Heart left ventricle (tissue), 13 donors: ENCODE data around the gene ANKLE1.

Experiments used
- POLR2A ChIP-seq, 2 donors: fragments of 450-650 bp; IDR thresholded peaks; one replicate each; pipeline ENCODE4 v1.6.1; 2017; ENCODE audit warnings: antibody characterized with exemption in 2 of 2, mild to moderate bottlenecking in 2 of 2, moderate library complexity in 2 of 2
- TF ChIP-seq, protein P1 (sequence below), 12 donors: fragments of 200-600 bp; sonication (generic) in 4 of 12; IDR thresholded peaks; one replicate each; pipeline versions ENCODE4 v1.5.0 to v1.8.0; 2018 to 2022; ENCODE audit warnings: antibody characterized with exemption in 12 of 12, mild to moderate bottlenecking in 5 of 12
- donor health status: ischemic (EF 13 %, LVEDD 7.1; RV severe dilation, severe dysfunction).
- donor health status: DM: no; HTN: yes; CAD: no.
- donor health status: DM: no; HTN: no; CAD: no.
- donor health status: ischemic (EF 25% LVEDD 6.9; RV normal size, moderate dysfunction).
- donor health status: ischemic (EF 25% LVEDD 5.7; RV mildly dilated, moderate dysfunction).
- donor health status: ischemic (EF 35%, LVEDD 5.7; RV mildly dilated, moderate dysfunction).
- donor health status: nonischemic (EF 11% LVEDD 7.7; RV severe dilation, severe dysfunction).
- donor health status: DM: yes; HTN: yes; CAD: no.
- donor health status: PGD.
- donor health status: ischemic (EF 29% LVEDD 5.4; RV normal size, mild dysfunction).
- donor health status: nonischemic (EF 23%, LVEDD 6.1; RV moderate dilation, normal function).

DNA sequence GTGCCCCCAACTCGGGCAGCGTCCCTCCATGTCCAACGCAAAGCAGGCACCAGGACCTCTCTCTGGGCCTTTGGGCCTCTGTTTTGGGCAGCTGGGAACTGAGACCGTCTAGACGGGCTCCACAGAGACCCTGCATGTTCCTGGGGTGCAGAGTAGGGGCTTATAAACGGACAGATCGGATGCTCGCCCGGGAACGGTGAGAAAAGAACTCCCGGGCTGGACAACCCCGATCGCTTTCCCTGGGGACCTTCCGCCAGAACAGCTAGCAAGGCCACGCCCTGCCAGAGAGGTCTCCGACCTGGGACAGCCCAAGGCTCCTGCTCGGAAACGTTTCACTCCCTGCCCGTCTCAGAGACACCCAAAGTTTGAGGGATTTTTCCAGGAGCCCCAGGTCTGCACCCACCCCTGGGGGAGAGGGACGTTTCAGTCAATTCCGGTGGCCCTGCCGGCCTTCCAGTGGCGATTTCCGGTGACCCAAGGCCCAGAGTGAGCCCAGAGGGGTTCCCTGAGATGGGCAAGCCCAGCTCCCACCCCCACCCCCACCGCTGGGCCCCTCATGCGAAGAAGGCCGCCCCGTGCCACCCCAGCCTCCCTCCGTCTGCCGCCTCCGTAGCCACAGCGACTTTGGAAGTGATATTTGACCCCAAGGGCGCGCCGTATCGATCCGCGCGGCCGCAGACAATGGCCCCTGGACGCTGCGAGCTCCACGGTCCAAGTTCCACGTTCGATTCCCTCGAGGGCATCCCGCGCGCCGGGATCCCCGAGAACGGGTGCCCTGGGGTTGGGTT, 37.7 kb upstream of the ANKLE1 start:
- TF ChIP-seq, protein P1, sequence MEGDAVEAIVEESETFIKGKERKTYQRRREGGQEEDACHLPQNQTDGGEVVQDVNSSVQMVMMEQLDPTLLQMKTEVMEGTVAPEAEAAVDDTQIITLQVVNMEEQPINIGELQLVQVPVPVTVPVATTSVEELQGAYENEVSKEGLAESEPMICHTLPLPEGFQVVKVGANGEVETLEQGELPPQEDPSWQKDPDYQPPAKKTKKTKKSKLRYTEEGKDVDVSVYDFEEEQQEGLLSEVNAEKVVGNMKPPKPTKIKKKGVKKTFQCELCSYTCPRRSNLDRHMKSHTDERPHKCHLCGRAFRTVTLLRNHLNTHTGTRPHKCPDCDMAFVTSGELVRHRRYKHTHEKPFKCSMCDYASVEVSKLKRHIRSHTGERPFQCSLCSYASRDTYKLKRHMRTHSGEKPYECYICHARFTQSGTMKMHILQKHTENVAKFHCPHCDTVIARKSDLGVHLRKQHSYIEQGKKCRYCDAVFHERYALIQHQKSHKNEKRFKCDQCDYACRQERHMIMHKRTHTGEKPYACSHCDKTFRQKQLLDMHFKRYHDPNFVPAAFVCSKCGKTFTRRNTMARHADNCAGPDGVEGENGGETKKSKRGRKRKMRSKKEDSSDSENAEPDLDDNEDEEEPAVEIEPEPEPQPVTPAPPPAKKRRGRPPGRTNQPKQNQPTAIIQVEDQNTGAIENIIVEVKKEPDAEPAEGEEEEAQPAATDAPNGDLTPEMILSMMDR (IDR thresholded peaks at IDR 0.05): no peak
- TF ChIP-seq POLR2A (IDR thresholded peaks at IDR 0.05): no peak
